HG02938 (cell line): Measurements from ENCODE around the gene GJB4.
"Not testable (repeated sequence)": the region's sequence is repeated elsewhere in the genome, so short reads cannot be mapped to it uniquely, and the experiment has no call there.

Source experiments
- ATAC-seq: cut with Tn5 transposase; IDR thresholded peaks from one replicate; pipeline ENCODE4 v1.9.1; 2021; ENCODE audit warnings: mild to moderate bottlenecking, moderate library complexity; ENCODE audit not compliant: unreplicated experiment

Gene GJB4

DNA sequence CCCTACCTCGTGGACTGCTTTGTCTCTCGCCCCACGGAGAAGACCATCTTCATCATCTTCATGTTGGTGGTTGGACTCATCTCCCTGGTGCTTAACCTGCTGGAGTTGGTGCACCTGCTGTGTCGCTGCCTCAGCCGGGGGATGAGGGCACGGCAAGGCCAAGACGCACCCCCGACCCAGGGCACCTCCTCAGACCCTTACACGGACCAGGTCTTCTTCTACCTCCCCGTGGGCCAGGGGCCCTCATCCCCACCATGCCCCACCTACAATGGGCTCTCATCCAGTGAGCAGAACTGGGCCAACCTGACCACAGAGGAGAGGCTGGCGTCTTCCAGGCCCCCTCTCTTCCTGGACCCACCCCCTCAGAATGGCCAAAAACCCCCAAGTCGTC is 35.2 kb downstream of the GJB4 start:
- ATAC-seq = no peak

DNA sequence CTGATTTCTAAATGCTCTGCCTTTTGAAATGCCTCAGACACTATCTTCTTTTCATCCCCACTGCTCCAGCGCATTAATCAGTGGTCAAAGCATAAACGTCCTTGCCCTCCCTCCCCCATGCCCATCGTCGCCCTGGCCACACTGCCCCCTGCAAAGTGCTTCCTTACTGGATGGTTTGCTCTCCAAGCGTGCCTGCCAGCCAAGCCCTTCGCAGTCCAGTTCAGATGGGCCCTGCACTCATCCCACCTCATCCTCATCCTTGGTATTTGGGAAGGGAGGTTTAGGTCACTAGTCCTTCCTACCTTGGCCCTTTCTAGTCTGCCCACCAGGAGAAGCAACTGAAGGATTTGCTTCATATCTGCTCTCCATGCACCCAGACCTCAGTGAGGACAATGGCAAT is 36.4 kb downstream of the GJB4 start:
- ATAC-seq = no peak

DNA sequence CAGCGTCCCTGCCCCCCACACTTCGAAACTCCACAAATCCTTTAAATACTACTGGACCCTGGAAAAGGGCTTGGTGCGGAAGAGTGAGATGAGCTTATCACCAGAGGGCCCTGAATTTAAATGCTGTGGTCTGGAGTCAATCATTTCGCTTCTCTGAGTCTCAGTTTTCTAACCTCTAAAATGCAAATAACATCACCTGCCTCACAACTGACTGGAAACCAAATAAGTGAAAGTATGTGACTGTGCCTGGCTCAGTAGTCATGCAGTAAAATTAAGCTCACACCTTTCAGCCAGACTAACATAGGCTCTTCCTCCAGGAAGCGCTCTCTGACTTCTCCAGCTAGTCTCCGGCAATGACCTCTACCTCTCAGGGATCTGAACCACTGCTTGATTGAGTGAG is 37.5 kb downstream of the GJB4 start:
- peak; percentile 62 for ATAC-seq

GRCh38 chr1:34800214-34800613 is 40.7 kb downstream of the GJB4 start:
- ATAC-seq = no peak

- no peak for ATAC-seq
Observed at GRCh38 chr1:34803770-34804169, 44.2 kb downstream of the GJB4 start.

- ATAC-seq = no peak
Observed at GRCh38 chr1:34806396-34806795, 46.9 kb downstream of the GJB4 start.

GRCh38 chr1:34808051-34808810 is 48.7 kb downstream of the GJB4 start:
- no peak for ATAC-seq

GRCh38 chr1:34810781-34811180 is 51.2 kb downstream of the GJB4 start:
- ATAC-seq = not testable (repeated sequence)
